A549 (cell line): ENCODE results near the gene TOMM40. TPM values are rescaled to one million over a fixed set of nuclear protein-coding genes. Genes with fewer than 3 reads are reported as not detected.
"Not testable (repeated sequence)": the region's sequence is repeated elsewhere in the genome, so short reads cannot be mapped to it uniquely, and the experiment has no call there.

Source experiments
- ATAC-seq, 2 experiments: fragments of 200-7000 bp in 1 of 2; fragments of >200 bp in 1 of 2; cut with Nextera tagmentation in 1 of 2; cut with Tn5 transposase in 1 of 2; 3 replicates each; pipeline versions ENCODE4 v1.8.0 to v1.9.1; 2018 to 2020; ENCODE audit warnings: mild to moderate bottlenecking in 1 of 2, moderate library complexity in 1 of 2
- CTCF ChIA-PET: fragments of 300-600 bp; sonication (Branson Sonifier 250); formaldehyde crosslinking; extraction: SDS; loops from one replicate; lab custom pipeline; 2021; ENCODE audit warnings: antibody characterized with exemption, inconsistent platforms; lab: Yijun Ruan, JAX
- POLR2A ChIA-PET: fragments of 350-600 bp; formaldehyde crosslinking; extraction: SDS; loops from one replicate; lab custom pipeline; 2021; ENCODE audit warnings: antibody characterized with exemption, inconsistent platforms; lab: Yijun Ruan, JAX
- DNase-seq, 2 experiments: peaks; one replicate each; pipeline versions ENCODE4 v3.0.0 to v3.0.0-alpha.2; 2011 to 2016; ENCODE audit warnings: low read depth in 1 of 2, low spot score in 1 of 2
- FAIRE-seq: peaks from 2 replicates; lab custom pipeline; 2011; peaks lifted over from hg19 to GRCh38; lab: Jason Lieb, UNC
- H3K27ac ChIP-seq, 2 experiments: fragments of >200 bp; sonication (Bioruptor Twin); formaldehyde crosslinking; 3 replicates each; pipeline ENCODE4 v1.5.1; 2016 to 2017
- H3K4me1 ChIP-seq: fragments of >200 bp; sonication (Bioruptor Twin); formaldehyde crosslinking; 3 replicates; pipeline ENCODE4 v1.6.1; 2016
- H3K4me2 ChIP-seq: fragments of >200 bp; sonication (Bioruptor Twin); formaldehyde crosslinking; 3 replicates; pipeline ENCODE4 v1.6.1; 2016
- H3K4me3 ChIP-seq: fragments of >200 bp; sonication (Bioruptor Twin); formaldehyde crosslinking; 3 replicates; pipeline ENCODE4 v1.5.1; 2016
- H3K9me3 ChIP-seq: fragments of >200 bp; sonication (Bioruptor Twin); formaldehyde crosslinking; 3 replicates; pipeline ENCODE4 v1.6.1; 2016
- CHD2 ChIP-seq: fragments of 150-350 bp; IDR thresholded peaks from 2 replicates; pipeline ENCODE4 v1.6.1; 2014; ENCODE audit warnings: low read length; ENCODE audit not compliant: partially characterized antibody
- EHF ChIP-seq: fragments of 250-450 bp; sonication (Bioruptor Pico); IDR thresholded peaks from 2 replicates; pipeline ENCODE4 v1.5.0; 2020; ENCODE audit warnings: mild to moderate bottlenecking
- EHMT2 ChIP-seq: fragments of 200-600 bp; sonication (generic); IDR thresholded peaks from 2 replicates; pipeline ENCODE4 v1.6.1; 2016; ENCODE audit warnings: antibody characterized with exemption, low read depth, mild to moderate bottlenecking, moderate library complexity
- FOSL2 ChIP-seq, 2 experiments: fragments of 450-650 bp in 1 of 2; fragments of >200 bp in 1 of 2; sonication (Bioruptor Twin) in 1 of 2; formaldehyde crosslinking; IDR thresholded peaks; 2 replicates each; pipeline versions ENCODE4 v1.5.0 to v1.6.1; 2016 to 2020; ENCODE audit warnings: mild to moderate bottlenecking in 1 of 2, moderate library complexity in 1 of 2
- HES2 ChIP-seq: fragments of >200 bp; sonication (Bioruptor Twin); formaldehyde crosslinking; IDR thresholded peaks from 2 replicates; pipeline ENCODE4 v1.6.1; 2016
- JUNB ChIP-seq: fragments of >200 bp; sonication (Bioruptor Twin); formaldehyde crosslinking; IDR thresholded peaks from 2 replicates; pipeline ENCODE4 v1.6.1; 2016
- KDM5A ChIP-seq: fragments of 200-600 bp; sonication (generic); IDR thresholded peaks from 2 replicates; pipeline ENCODE4 v1.6.1; 2016; ENCODE audit warnings: antibody characterized with exemption, mild to moderate bottlenecking
- MYC ChIP-seq: IDR thresholded peaks from 2 replicates; pipeline ENCODE4 v1.6.1; 2012; ENCODE audit warnings: mild to moderate bottlenecking, inconsistent platforms, low read length, improper control_type of control experiment, borderline replicate concordance
- NFE2L2 ChIP-seq: fragments of 150-350 bp; conservative IDR thresholded peaks from 2 replicates; pipeline ENCODE4 v1.6.1; 2014; ENCODE audit warnings: low read length
- POLR2AphosphoS2 ChIP-seq: conservative IDR thresholded peaks from 2 replicates; pipeline ENCODE4 v1.6.1; 2012; ENCODE audit warnings: low read length, improper control_type of control experiment, inconsistent platforms
- RAD21 ChIP-seq, 2 experiments: fragments of >200 bp in 1 of 2; sonication (Bioruptor Twin) in 1 of 2; formaldehyde crosslinking in 1 of 2; IDR thresholded peaks in 1 of 2; conservative IDR thresholded peaks in 1 of 2; 2 replicates in 1 of 2; 3 replicates in 1 of 2; pipeline ENCODE4 v1.6.1; 2012 to 2018; ENCODE audit warnings: inconsistent platforms in 1 of 2
- RNF2 ChIP-seq: fragments of 200-600 bp; sonication (generic); IDR thresholded peaks from 2 replicates; pipeline ENCODE4 v1.6.1; 2016; ENCODE audit warnings: low read depth, mild to moderate bottlenecking, antibody characterized with exemption, moderate library complexity, borderline replicate concordance
- SREBF2 ChIP-seq: fragments of 450-650 bp; IDR thresholded peaks from 2 replicates; pipeline ENCODE4 v1.6.1; 2014; ENCODE audit warnings: mild to moderate bottlenecking, moderate library complexity
- TFCP2L1 ChIP-seq: fragments of 250-450 bp; sonication (Bioruptor Pico); IDR thresholded peaks from 2 replicates; pipeline ENCODE4 v1.5.0; 2021; ENCODE audit warnings: mild to moderate bottlenecking
- TP53 ChIP-seq: fragments of 250-450 bp; sonication (Bioruptor Pico); IDR thresholded peaks from 2 replicates; pipeline ENCODE4 v1.5.0; 2021; ENCODE audit warnings: mild to moderate bottlenecking, moderate library complexity
- ZFP36 ChIP-seq: fragments of 450-650 bp; IDR thresholded peaks from 2 replicates; pipeline ENCODE4 v1.6.1; 2014; ENCODE audit warnings: borderline replicate concordance; ENCODE audit not compliant: partially characterized antibody
- ZNF302 ChIP-seq: fragments of 250-450 bp; sonication (Bioruptor Pico); IDR thresholded peaks from 2 replicates; pipeline ENCODE4 v1.9.0; 2021; ENCODE audit warnings: inconsistent platforms, mild to moderate bottlenecking, moderate library complexity
- WGBS: methylation state at CpG from one replicate; pipeline ENCODE4 v1.1.6; 2017; ENCODE audit errors: missing lambda C conversion rate; 5-methylcytosine and 5-hydroxymethylcytosine counted together
- polyA plus RNA-seq, 4 experiments: library from polyadenylated mRNA; depleted of rRNA in 3 of 4; stranded (reverse); fragments of >200 nt; fragmentation: RNase III in 1 of 4; extraction: RNeasy Plus Mini Kit Qiagen cat#74134 plus additional on column Dnase treatment in 1 of 4; gene quantifications; 2 replicates in 3 of 4; 3 replicates in 1 of 4; pipeline ENCODE4 v1.2.3, GENCODE V29; 2011 to 2017
- TF ChIP-seq, protein P1 (sequence below): IDR thresholded peaks from 2 replicates; pipeline ENCODE4 v1.6.1; 2012

Gene TOMM40
- polyA plus RNA-seq, 2 of the 4 experiments (the other 2 are of a cell fraction) = 92.7 to 180 TPM

DNA sequence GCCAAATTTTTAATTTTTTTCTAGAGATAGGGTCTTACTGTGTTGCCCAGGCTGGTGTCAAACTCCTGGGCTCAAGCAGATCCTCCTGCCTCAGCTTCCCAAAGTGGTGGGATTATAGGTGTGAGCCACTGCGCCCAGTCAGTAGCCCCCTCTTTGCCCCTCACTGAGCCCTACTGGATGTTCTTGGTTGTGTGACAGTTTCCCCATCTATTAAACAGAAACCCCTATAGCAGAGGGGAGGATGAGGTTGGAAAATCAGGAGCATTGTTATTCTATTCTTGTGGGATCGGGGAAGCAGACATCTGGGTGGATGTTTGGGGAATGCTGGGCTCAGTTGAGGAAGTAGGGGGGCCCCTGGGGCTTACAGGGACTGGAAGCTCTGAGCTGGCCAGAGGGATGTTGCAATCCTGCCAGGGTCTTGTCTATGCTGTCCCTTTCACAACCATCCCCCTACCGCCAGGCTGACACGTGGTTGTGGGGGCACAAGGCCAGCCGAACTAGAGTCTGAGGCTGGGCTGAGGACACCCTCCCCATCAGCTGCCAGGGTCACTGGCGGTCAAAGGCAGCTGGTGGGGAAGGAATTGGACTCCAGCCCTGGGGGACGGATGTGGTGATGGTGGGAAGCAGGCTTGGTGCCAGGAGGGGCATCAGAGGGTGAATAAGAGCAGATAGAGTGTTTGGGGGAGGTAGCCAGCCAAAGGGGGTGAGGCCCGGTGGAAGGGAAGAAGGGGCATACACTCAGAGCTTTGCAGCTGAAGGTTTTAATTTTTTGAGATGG lies 34.2 kb downstream of the TOMM40 start:
- no peaks in the 10 kb centered on the region for H3K9me3 ChIP-seq
- ChIA-PET POLR2A (no interaction called here), CTCF (interaction anchor here (0.6 to 3.4 kb wide), 9 partner anchors 11 to 134 kb away, joined by 3 to 22 read pairs (median 4); partner anchors contain the start of gene APOC1)
- no peak for ATAC-seq
- FAIRE-seq = no peak
- no peak for DNase-seq
- no peak overlapping the region for H3K4me2 ChIP-seq
- no peak overlapping the region for H3K27ac ChIP-seq
- peaks cover 15% of the 10 kb centered on the region; the same call in 2 of the 3 replicates for H3K4me1 ChIP-seq
- WGBS = 87% methylated on average over 8 of the region's 8 CpGs
- TF ChIP-seq CHD2 = no peak
- TF ChIP-seq HES2 = no peak
- no peak for TF ChIP-seq EHMT2
- no peak overlapping the region for H3K4me3 ChIP-seq

DNA sequence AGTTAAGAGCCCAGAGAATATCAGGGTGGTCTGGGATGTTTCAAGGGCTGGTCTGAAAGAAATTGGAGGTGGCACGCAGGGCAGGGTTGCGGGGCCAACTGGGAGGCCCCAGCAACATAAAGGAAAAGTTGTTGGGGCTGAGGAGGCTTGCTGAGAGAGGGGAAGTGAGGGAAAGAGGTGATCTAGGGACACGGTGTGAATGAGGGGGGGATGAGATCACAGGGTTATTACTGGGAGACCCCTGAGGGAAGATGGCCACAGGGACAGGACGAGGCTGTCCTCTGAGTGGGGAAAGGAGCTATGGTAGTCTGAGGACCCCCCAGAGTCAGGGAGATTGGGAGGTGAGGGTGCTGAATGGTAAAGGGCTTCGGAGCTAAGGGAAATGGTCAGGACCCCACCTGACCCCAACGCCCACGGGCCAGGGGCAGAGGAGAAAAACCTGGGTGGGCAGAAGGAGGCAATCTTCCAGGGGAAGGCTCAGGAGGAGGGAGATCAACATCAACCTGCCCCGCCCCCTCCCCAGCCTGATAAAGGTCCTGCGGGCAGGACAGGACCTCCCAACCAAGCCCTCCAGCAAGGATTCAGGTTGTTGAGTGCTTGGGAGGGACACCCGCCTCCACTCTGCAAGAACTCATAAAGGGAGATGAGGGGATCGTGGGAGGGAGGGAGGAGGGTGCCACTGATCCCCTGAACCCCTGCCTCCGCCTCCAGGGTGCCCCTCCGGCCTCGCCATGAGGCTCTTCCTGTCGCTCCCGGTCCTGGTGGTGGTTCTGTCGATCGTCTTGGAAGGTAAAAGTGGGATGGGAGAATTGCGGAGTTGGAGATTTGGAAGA lies 35.4 kb downstream of the TOMM40 start:
- DNase-seq, H3K9me3 ChIP-seq: not testable (repeated sequence)
- ChIA-PET POLR2A (interaction anchor here (1.2 kb wide), 1 partner anchor 11 kb away, joined by 6 read pairs; no protein-coding TSS in a partner anchor), CTCF (interaction anchor here (0.6 to 3.4 kb wide), 8 partner anchors 8 to 133 kb away, joined by 3 to 22 read pairs (median 5); partner anchors contain the start of gene APOC1)
- H3K4me2 ChIP-seq = peak overlapping the region; percentile 85
- FAIRE-seq (peak; percentile 67), ATAC-seq (peak; percentile 65 to 79)
- WGBS = 41% methylated on average over 18 of the region's 19 CpGs
- TF ChIP-seq ZFP36 = peak; percentile 33
- peak overlapping the region; percentile 34 for H3K4me3 ChIP-seq
- H3K4me1 ChIP-seq = peaks cover 15% of the 10 kb centered on the region; the same call in 2 of the 3 replicates
- peak overlapping the region; percentile 62 to 80 for H3K27ac ChIP-seq

DNA sequence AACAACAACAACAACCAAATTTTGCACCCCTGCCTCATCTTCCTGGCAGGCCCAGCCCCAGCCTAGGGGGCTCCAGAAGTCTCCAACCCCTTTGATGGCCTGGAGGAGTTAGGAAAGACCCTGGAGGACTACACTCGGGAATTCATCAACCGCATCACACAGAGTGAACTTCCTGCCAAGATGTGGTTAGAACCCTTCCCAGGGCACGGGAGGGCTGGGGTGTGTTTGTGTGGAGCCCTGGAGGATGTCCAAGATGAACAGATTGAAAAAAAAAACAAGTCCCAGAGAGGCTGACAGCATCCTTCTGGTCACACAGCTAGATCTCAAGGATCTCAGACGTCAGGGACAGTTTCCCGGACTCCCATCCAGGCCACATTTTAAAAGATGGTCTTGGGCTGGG lies 36.7 kb downstream of the TOMM40 start:
- Histone ChIP-seq H3K27ac (peak overlapping the region in 1 of 2 experiments; percentile 80; a peak in 3 of 6 replicates), H3K4me3 (no peak overlapping the region), H3K4me1 (peaks cover 15% of the 10 kb centered on the region; the same call in 2 of the 3 replicates), H3K4me2 (no peak overlapping the region), H3K9me3 (no peaks in the 10 kb centered on the region)
- TF ChIP-seq ZNF302 (CRISPR knock-in tag) (no peak), TP53 (CRISPR knock-in tag) (no peak), SREBF2 (no peak), RAD21 (conservative IDR thresholded peaks at IDR 0.05 in 1 of 2, IDR thresholded peaks at IDR 0.05 in 1 of 2) (no peak), POLR2AphosphoS2 (no peak), MYC (no peak), KDM5A (no peak), RNF2 (no peak), TFCP2L1 (CRISPR knock-in tag) (no peak), FOSL2 (IDR thresholded peaks at IDR 0.05) (no peak), FOSL2 (CRISPR knock-in tag; IDR thresholded peaks at IDR 0.05) (no peak), JUNB (no peak), HES2 (no peak), EHF (CRISPR knock-in tag) (no peak), NFE2L2 (no peak)
- TF ChIP-seq, protein P1, sequence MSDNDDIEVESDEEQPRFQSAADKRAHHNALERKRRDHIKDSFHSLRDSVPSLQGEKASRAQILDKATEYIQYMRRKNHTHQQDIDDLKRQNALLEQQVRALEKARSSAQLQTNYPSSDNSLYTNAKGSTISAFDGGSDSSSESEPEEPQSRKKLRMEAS = no peak
- no peak for DNase-seq
- FAIRE-seq = no peak
- ChIA-PET POLR2A (no interaction called here), CTCF (interaction anchor here (0.7 to 1.8 kb wide), 2 partner anchors 9 to 42 kb away, joined by 3 to 6 read pairs; no protein-coding TSS in a partner anchor)
- WGBS = 70% methylated on average over 5 of the region's 5 CpGs
- ATAC-seq = no peak
